ENCODE data around the gene ERCC6. TPM values are rescaled to one million over a fixed set of nuclear protein-coding genes. Genes with fewer than 3 reads are reported as not detected.

ERCC6 gene
- total and polyA plus RNA-seq, 4 donors, result 8.5 to 48.4 (median 26.1) TPM

GRCh38 chr10:49497358-49497757, 41.6 kb downstream of the ERCC6 start:
- Histone ChIP-seq H3K27me3 (ENCODE audit: control insufficient read depth in 1 of 2, insufficient read depth in 2 of 2, low read length in 1 of 2) (no peaks in the 10 kb centered on the region), H3K36me3 (ENCODE audit: control insufficient read depth in 1 of 2, insufficient read depth in 2 of 2, low read length in 1 of 2) (peaks cover 2 to 5% of the 10 kb centered on the region in 2 donors), H3K4me1 (ENCODE audit: control insufficient read depth in 1 of 2, insufficient read depth in 2 of 2, low read length in 2 of 2) (peaks cover under 1 to 1% of the 10 kb centered on the region in 2 donors), H3K4me3 (ENCODE audit: low read length in 2 of 2) (no peak overlapping the region), H3K27ac (ENCODE audit: low read depth in 1 of 2, low read length in 2 of 2) (no peak overlapping the region), H3K9me3 (ENCODE audit: control insufficient read depth, low read length) (no peaks in the 10 kb centered on the region)
- DNase-seq (no peak), ATAC-seq (ENCODE audit: low FRiP score) (no peak)
- WGBS, 2 donors, result 88 to 92% methylated on average over 2 of the region's 2 CpGs
- intact Hi-C loops (cut with DNase I), result no loop called here

GRCh38 chr10:49488056-49488717, 50.7 kb downstream of the ERCC6 start:
- Histone ChIP-seq H3K9me3 (ENCODE audit: control insufficient read depth, low read length) (no peaks in the 10 kb centered on the region), H3K27me3 (ENCODE audit: control insufficient read depth in 1 of 2, insufficient read depth in 2 of 2, low read length in 1 of 2) (no peaks in the 10 kb centered on the region), H3K36me3 (ENCODE audit: control insufficient read depth in 1 of 2, insufficient read depth in 2 of 2, low read length in 1 of 2) (peaks cover 1 to 2% of the 10 kb centered on the region in 2 donors), H3K27ac (ENCODE audit: low read depth in 1 of 2, low read length in 2 of 2) (no peak overlapping the region), H3K4me3 (ENCODE audit: low read length in 2 of 2) (no peak overlapping the region), H3K4me1 (ENCODE audit: control insufficient read depth in 1 of 2, insufficient read depth in 2 of 2, low read length in 2 of 2) (peaks cover 0 to 2% of the 10 kb centered on the region in 2 donors)
- intact Hi-C loops (cut with DNase I), result no loop called here
- DNase-seq (no peak), ATAC-seq (ENCODE audit: low FRiP score) (no peak)
- 81 to 82% methylated on average over 8 of the region's 8 CpGs for WGBS, 2 donors

DNA sequence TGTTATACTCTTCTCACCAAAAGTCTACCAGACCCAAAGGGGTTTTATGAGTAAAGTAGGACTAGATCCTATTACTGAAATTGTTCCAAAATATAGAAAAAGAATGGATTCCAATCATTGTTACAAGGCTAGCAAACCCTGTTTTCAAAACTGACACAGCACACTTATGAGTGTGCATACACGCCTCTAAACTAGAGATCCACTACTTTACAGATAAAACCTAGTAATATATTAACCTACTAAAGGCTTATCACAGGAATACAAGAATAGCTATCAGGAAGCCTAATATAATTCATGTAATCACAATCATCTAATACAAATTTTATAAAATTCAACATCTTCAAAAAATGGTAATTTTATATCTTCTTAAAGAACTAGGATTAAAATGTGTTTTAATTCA, 52.2 kb downstream of the ERCC6 start:
- Histone ChIP-seq H3K27ac (ENCODE audit: low read depth in 1 of 2, low read length in 2 of 2) (no peak overlapping the region), H3K9me3 (ENCODE audit: control insufficient read depth, low read length) (no peaks in the 10 kb centered on the region), H3K4me1 (ENCODE audit: control insufficient read depth in 1 of 2, insufficient read depth in 2 of 2, low read length in 2 of 2) (peaks cover 0 to 2% of the 10 kb centered on the region in 2 donors), H3K36me3 (ENCODE audit: control insufficient read depth in 1 of 2, insufficient read depth in 2 of 2, low read length in 1 of 2) (peaks cover 0 to 4% of the 10 kb centered on the region in 2 donors), H3K27me3 (ENCODE audit: control insufficient read depth in 1 of 2, insufficient read depth in 2 of 2, low read length in 1 of 2) (no peaks in the 10 kb centered on the region), H3K4me3 (ENCODE audit: low read length in 2 of 2) (no peak overlapping the region)
- WGBS, 2 donors, result 85 to 87% methylated on average over 1 of the region's 1 CpG
- intact Hi-C loops (cut with DNase I), result no loop called here
- DNase-seq (no peak), ATAC-seq (ENCODE audit: low FRiP score) (no peak)

- Histone ChIP-seq H3K4me1 (ENCODE audit: control insufficient read depth in 1 of 2, insufficient read depth in 2 of 2, low read length in 2 of 2) (peaks cover 0 to 2% of the 10 kb centered on the region in 2 donors), H3K9me3 (ENCODE audit: control insufficient read depth, low read length) (no peaks in the 10 kb centered on the region), H3K4me3 (ENCODE audit: low read length in 2 of 2) (no peak overlapping the region), H3K27ac (ENCODE audit: low read depth in 1 of 2, low read length in 2 of 2) (no peak overlapping the region), H3K27me3 (ENCODE audit: control insufficient read depth in 1 of 2, insufficient read depth in 2 of 2, low read length in 1 of 2) (no peaks in the 10 kb centered on the region), H3K36me3 (ENCODE audit: control insufficient read depth in 1 of 2, insufficient read depth in 2 of 2, low read length in 1 of 2) (peaks cover 0 to 6% of the 10 kb centered on the region in 2 donors)
- DNase-seq (no peak), ATAC-seq (ENCODE audit: low FRiP score) (no peak)
- intact Hi-C loops (cut with DNase I), result no loop called here
- 76 to 81% methylated on average over 1 of the region's 1 CpG for WGBS, 2 donors
Measured at GRCh38 chr10:49486009-49486408, 52.9 kb downstream of the ERCC6 start.

DNA sequence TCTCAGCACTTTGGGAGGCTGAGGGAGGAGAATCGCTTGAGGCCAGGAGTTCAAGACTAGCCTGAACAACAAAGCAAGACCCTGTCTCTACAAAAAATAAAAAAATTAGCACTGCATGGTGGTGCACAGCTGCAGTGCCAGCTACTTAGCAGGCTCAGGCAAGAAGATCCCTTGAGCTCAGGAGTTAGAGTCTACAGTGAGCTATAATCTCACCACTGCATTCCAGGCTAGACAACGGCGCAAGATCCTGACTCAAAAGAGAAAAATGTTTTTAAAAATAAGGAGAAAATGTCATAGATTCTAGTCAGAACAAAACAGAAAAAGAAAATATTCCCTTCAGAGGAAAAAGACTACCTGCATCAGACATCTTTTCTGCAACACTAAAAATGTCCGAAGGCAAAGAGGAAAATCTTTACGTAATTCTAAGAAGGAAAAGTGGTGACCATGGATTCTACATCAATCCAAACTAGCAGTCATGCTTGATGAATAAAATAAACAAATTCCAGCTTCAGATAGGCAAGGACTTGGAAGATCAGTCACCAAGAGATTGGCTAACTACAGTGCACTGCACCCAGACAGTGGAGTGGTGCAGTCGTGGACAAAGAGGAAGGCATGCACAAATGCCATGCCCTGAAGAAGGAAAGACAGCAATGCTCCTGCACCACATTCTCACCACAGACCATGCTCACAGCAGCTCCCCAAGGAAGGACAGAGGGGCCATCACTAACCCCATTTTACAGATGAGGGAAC, 54.3 kb downstream of the ERCC6 start:
- Histone ChIP-seq H3K9me3 (ENCODE audit: control insufficient read depth, low read length) (no peaks in the 10 kb centered on the region), H3K27me3 (ENCODE audit: control insufficient read depth in 1 of 2, insufficient read depth in 2 of 2, low read length in 1 of 2) (no peaks in the 10 kb centered on the region), H3K36me3 (ENCODE audit: control insufficient read depth in 1 of 2, insufficient read depth in 2 of 2, low read length in 1 of 2) (peaks cover 0 to 6% of the 10 kb centered on the region in 2 donors), H3K4me3 (ENCODE audit: low read length in 2 of 2) (no peak overlapping the region), H3K27ac (ENCODE audit: low read depth in 1 of 2, low read length in 2 of 2) (no peak overlapping the region), H3K4me1 (ENCODE audit: control insufficient read depth in 1 of 2, insufficient read depth in 2 of 2, low read length in 2 of 2) (peaks cover 0 to 2% of the 10 kb centered on the region in 2 donors)
- ATAC-seq (ENCODE audit: low FRiP score), result no peak
- no peak for DNase-seq
- intact Hi-C loops (cut with DNase I), result no loop called here
- 66 to 72% methylated on average over 6 of the region's 6 CpGs for WGBS, 2 donors

- Histone ChIP-seq H3K27ac (ENCODE audit: low read depth in 1 of 2, low read length in 2 of 2) (no peak overlapping the region), H3K27me3 (ENCODE audit: control insufficient read depth in 1 of 2, insufficient read depth in 2 of 2, low read length in 1 of 2) (no peaks in the 10 kb centered on the region), H3K36me3 (ENCODE audit: control insufficient read depth in 1 of 2, insufficient read depth in 2 of 2, low read length in 1 of 2) (peaks cover 0 to 15% of the 10 kb centered on the region in 2 donors), H3K4me3 (ENCODE audit: low read length in 2 of 2) (no peak overlapping the region), H3K4me1 (ENCODE audit: control insufficient read depth in 1 of 2, insufficient read depth in 2 of 2, low read length in 2 of 2) (no peaks in the 10 kb centered on the region), H3K9me3 (ENCODE audit: control insufficient read depth, low read length) (no peaks in the 10 kb centered on the region)
- WGBS, 2 donors, result 79 to 92% methylated on average over 3 of the region's 3 CpGs
- DNase-seq (no peak), ATAC-seq (ENCODE audit: low FRiP score) (no peak)
- intact Hi-C loops (cut with DNase I), result no loop called here
Measured at GRCh38 chr10:49478819-49479218, 60.1 kb downstream of the ERCC6 start.

- no peak for DNase-seq
- Histone ChIP-seq H3K27me3 (ENCODE audit: control insufficient read depth in 1 of 2, insufficient read depth in 2 of 2, low read length in 1 of 2) (no peaks in the 10 kb centered on the region), H3K4me1 (ENCODE audit: control insufficient read depth in 1 of 2, insufficient read depth in 2 of 2, low read length in 2 of 2) (no peaks in the 10 kb centered on the region), H3K27ac (ENCODE audit: low read depth in 1 of 2, low read length in 2 of 2) (no peak overlapping the region), H3K36me3 (ENCODE audit: control insufficient read depth in 1 of 2, insufficient read depth in 2 of 2, low read length in 1 of 2) (peaks cover 4 to 21% of the 10 kb centered on the region in 2 donors), H3K9me3 (ENCODE audit: control insufficient read depth, low read length) (no peaks in the 10 kb centered on the region), H3K4me3 (ENCODE audit: low read length in 2 of 2) (no peak overlapping the region)
- intact Hi-C loops (cut with DNase I), result no loop called here
- ATAC-seq (ENCODE audit: low FRiP score), result no peak
- 68 to 74% methylated on average over 3 of the region's 3 CpGs for WGBS, 2 donors
Measured at GRCh38 chr10:49474901-49475300, 64.0 kb downstream of the ERCC6 start.

DNA sequence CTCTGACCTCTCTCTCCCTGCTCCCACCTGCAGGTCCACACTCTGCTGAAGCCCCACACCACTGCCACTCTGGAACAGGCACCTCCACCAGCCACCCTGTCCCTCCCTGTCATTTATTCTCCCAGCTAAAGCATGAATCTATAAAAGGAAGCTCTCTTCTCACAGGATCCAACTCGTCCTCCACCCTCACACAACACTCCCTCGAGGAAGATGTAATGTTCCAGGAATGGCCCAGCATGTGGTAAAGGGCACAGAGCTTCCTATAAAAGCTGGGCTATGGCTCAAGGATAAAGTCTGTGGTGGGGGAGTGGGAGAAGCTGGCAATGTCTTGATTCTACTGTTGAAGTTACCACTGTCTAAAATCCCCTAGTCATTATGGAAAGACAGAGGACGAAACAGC, 67.4 kb downstream of the ERCC6 start:
- H3K27me3 ChIP-seq (ENCODE audit: control insufficient read depth in 1 of 2, insufficient read depth in 2 of 2, low read length in 1 of 2), result no peaks in the 10 kb centered on the region
- intact Hi-C loops (cut with DNase I), result no loop called here
- ATAC-seq (ENCODE audit: low FRiP score), result no peak
- H3K27ac ChIP-seq (ENCODE audit: low read depth in 1 of 2, low read length in 2 of 2), result no peak overlapping the region
- no peak overlapping the region for H3K4me3 ChIP-seq (ENCODE audit: low read length in 2 of 2)
- H3K9me3 ChIP-seq (ENCODE audit: control insufficient read depth, low read length), result no peaks in the 10 kb centered on the region
- DNase-seq, result no peak
- WGBS, 2 donors, result 66 to 69% methylated on average over 3 of the region's 3 CpGs
- H3K4me1 ChIP-seq (ENCODE audit: control insufficient read depth in 1 of 2, insufficient read depth in 2 of 2, low read length in 2 of 2), result no peaks in the 10 kb centered on the region
- peaks cover 4 to 28% of the 10 kb centered on the region in 2 donors for H3K36me3 ChIP-seq (ENCODE audit: control insufficient read depth in 1 of 2, insufficient read depth in 2 of 2, low read length in 1 of 2)

DNA sequence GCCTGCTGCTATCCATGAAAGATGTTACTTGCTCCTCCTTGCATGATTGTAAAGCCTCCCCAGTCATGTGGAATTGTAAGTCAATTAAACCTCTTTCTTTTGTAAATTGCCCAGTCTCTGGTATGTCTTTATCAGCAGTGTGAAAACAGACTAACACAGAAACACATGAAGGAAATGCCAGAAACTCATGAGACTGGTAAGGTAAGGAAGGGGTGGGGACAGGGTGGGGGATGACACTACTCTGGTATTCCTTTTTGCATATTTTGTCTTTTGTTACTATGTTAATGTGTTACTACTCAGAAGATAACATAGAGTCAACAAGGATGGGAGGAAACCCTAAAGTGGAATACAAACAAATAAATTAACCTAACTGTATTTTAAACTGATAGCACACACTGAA, 73.2 kb downstream of the ERCC6 start:
- H3K9me3 ChIP-seq (ENCODE audit: control insufficient read depth, low read length), result no peaks in the 10 kb centered on the region
- peaks cover under 1 to 16% of the 10 kb centered on the region in 2 donors for H3K36me3 ChIP-seq (ENCODE audit: control insufficient read depth in 1 of 2, insufficient read depth in 2 of 2, low read length in 1 of 2)
- H3K27me3 ChIP-seq (ENCODE audit: control insufficient read depth in 1 of 2, insufficient read depth in 2 of 2, low read length in 1 of 2), result no peaks in the 10 kb centered on the region
- no peak for ATAC-seq (ENCODE audit: low FRiP score)
- no peak overlapping the region for H3K4me3 ChIP-seq (ENCODE audit: low read length in 2 of 2)
- H3K4me1 ChIP-seq (ENCODE audit: control insufficient read depth in 1 of 2, insufficient read depth in 2 of 2, low read length in 2 of 2), result no peaks in the 10 kb centered on the region
- intact Hi-C loops (cut with DNase I), result no loop called here
- H3K27ac ChIP-seq (ENCODE audit: low read depth in 1 of 2, low read length in 2 of 2), result no peak overlapping the region
- no peak for DNase-seq
